HepG2 (cell line): Measurements from ENCODE around the gene SMAD6. TPM values are rescaled to one million over a fixed set of nuclear protein-coding genes. Genes with fewer than 3 reads are reported as not detected.

Source experiments
- HNRNPL ChIP-seq: fragments of 200-400 bp; formaldehyde crosslinking; IDR thresholded peaks from 2 replicates; pipeline ENCODE4 v1.6.1; 2017; ENCODE audit warnings: mild to moderate bottlenecking, low read depth, low read length
- MIER2 ChIP-seq: IDR thresholded peaks from 2 replicates; pipeline ENCODE4 v1.6.1; 2016; ENCODE audit warnings: missing biosample characterization, missing genetic modification reagents
- RARG ChIP-seq: sonication (generic); formaldehyde crosslinking; IDR thresholded peaks from 2 replicates; pipeline ENCODE4 v1.4.0; 2020; ENCODE audit warnings: low read depth, mild to moderate bottlenecking, missing genetic modification reagents
- TCF12 ChIP-seq, 2 experiments: fragments of 450-650 bp in 1 of 2; sonication (generic) in 1 of 2; formaldehyde crosslinking in 1 of 2; IDR thresholded peaks; 2 replicates each; pipeline versions ENCODE4 v1.6.1 to v1.8.0; 2017 to 2022; ENCODE audit warnings: antibody characterized with exemption in 1 of 2, mild to moderate bottlenecking in 1 of 2, missing genetic modification reagents in 1 of 2, moderate library complexity in 1 of 2
- TOPORS ChIP-seq: sonication (generic); formaldehyde crosslinking; IDR thresholded peaks from 2 replicates; pipeline ENCODE4 v1.8.0; 2023; ENCODE audit warnings: mild to moderate bottlenecking, missing genetic modification reagents
- ZFP36L2 ChIP-seq: sonication (generic); formaldehyde crosslinking; IDR thresholded peaks from 2 replicates; pipeline ENCODE4 v1.4.0; 2020; ENCODE audit warnings: missing genetic modification reagents
- ZNF292 ChIP-seq: sonication (generic); formaldehyde crosslinking; IDR thresholded peaks from 2 replicates; pipeline ENCODE4 v1.8.1; 2022; ENCODE audit warnings: mild to moderate bottlenecking, low read depth, missing genetic modification reagents, borderline replicate concordance
- ZNF296 ChIP-seq: sonication (generic); formaldehyde crosslinking; conservative IDR thresholded peaks from 2 replicates; pipeline ENCODE4 v1.5.0; 2020; ENCODE audit warnings: mild to moderate bottlenecking, missing genetic modification reagents
- ZNF501 ChIP-seq: sonication (generic); formaldehyde crosslinking; IDR thresholded peaks from 2 replicates; pipeline ENCODE4 v1.5.1; 2020; ENCODE audit warnings: mild to moderate bottlenecking, moderate library complexity, missing genetic modification reagents
- polyA plus RNA-seq, 8 experiments: library from polyadenylated mRNA; depleted of rRNA in 3 of 8; stranded (reverse) in 7 of 8; unstranded in 1 of 8; fragments of >200 nt; fragmentation: Illumina TruSeq in 4 of 8; extraction: Trizol in 4 of 8; gene quantifications; 2 replicates each; pipeline versions ENCODE4 v1.2.1 to v1.2.3, GENCODE V29; 2011 to 2016; ENCODE audit warnings: low read depth in 4 of 8, missing spikeins in 1 of 8, mixed read lengths in 1 of 8; ENCODE audit not compliant: insufficient read depth in 1 of 8
- total RNA-seq, 5 experiments: library from RNA; depleted of rRNA; stranded (reverse); fragments of >200 nt; fragmentation: Illumina TruSeq; extraction: Trizol; gene quantifications; 2 replicates each; pipeline ENCODE4 v1.2.3, GENCODE V29; 2016; ENCODE audit warnings: low read depth in 1 of 5
- TF ChIP-seq, protein P1 (sequence below): sonication (generic); formaldehyde crosslinking; IDR thresholded peaks from 2 replicates; pipeline ENCODE4 v1.4.0; 2020; ENCODE audit warnings: missing genetic modification reagents, borderline replicate concordance
- TF ChIP-seq, protein P2 (sequence below): sonication (generic); formaldehyde crosslinking; IDR thresholded peaks from 2 replicates; pipeline ENCODE4 v1.4.0; 2020; ENCODE audit warnings: missing genetic modification reagents, mild to moderate bottlenecking, borderline replicate concordance
- TF ChIP-seq, protein P3 (sequence below): IDR thresholded peaks from 2 replicates; pipeline ENCODE4 v1.6.1; 2016; ENCODE audit warnings: low read depth, missing genetic modification reagents, missing compliant biosample characterization

The SMAD6 gene
- total and polyA plus RNA-seq, 2 of the 13 experiments (the other 11 are each of a cell fraction or from before 2014, with no cell fraction given): 3.3 to 4.4 TPM

DNA sequence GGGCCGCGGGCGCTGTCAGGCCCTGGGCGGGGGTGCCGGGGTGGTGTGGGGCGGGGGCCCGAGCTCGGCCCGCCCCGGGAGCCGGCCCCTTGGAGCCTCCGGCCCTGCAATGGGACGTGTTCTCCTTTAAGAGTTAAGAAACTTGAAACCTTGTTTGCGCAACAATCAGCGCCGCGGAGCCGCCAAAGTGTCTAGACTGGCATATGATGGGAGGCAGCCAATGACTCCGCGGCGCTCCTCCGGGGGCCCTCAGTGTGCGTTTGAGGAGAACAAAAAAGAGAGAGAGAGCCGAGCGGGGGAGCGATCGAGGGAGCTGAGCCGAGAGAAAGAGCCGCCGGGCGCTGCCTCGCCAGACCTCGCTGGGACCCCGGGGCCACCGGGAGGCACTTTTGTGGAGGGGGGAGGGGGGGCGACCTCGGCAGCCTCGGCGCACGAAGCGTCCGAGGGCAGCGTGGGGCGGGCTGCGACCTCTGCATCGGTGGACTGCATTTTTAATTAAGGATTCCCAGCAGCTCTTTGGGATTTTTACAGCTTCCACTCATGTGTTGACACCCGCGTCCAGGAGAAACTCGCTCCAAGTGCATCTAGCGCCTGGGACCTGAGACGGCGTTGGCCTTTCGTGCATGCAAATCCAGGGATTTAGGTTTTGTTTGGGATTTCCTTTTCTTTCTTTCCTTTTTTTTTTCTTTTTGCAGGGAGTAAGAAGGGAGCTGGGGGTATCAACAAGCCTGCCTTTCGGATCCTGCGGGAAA lies at the start of gene SMAD6 (continued):
- TF ChIP-seq, protein P1, sequence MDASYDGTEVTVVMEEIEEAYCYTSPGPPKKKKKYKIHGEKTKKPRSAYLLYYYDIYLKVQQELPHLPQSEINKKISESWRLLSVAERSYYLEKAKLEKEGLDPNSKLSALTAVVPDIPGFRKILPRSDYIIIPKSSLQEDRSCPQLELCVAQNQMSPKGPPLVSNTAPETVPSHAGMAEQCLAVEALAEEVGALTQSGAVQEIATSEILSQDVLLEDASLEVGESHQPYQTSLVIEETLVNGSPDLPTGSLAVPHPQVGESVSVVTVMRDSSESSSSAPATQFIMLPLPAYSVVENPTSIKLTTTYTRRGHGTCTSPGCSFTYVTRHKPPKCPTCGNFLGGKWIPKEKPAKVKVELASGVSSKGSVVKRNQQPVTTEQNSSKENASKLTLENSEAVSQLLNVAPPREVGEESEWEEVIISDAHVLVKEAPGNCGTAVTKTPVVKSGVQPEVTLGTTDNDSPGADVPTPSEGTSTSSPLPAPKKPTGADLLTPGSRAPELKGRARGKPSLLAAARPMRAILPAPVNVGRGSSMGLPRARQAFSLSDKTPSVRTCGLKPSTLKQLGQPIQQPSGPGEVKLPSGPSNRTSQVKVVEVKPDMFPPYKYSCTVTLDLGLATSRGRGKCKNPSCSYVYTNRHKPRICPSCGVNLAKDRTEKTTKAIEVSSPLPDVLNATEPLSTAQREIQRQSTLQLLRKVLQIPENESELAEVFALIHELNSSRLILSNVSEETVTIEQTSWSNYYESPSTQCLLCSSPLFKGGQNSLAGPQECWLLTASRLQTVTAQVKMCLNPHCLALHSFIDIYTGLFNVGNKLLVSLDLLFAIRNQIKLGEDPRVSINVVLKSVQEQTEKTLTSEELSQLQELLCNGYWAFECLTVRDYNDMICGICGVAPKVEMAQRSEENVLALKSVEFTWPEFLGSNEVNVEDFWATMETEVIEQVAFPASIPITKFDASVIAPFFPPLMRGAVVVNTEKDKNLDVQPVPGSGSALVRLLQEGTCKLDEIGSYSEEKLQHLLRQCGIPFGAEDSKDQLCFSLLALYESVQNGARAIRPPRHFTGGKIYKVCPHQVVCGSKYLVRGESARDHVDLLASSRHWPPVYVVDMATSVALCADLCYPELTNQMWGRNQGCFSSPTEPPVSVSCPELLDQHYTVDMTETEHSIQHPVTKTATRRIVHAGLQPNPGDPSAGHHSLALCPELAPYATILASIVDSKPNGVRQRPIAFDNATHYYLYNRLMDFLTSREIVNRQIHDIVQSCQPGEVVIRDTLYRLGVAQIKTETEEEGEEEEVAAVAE: no peak
- TF ChIP-seq TCF12 (IDR thresholded peaks at IDR 0.05) (no peak), TCF12 (CRISPR knock-in tag; IDR thresholded peaks at IDR 0.05) (no peak), ZNF501 (CRISPR knock-in tag) (peak; percentile 70), ZNF296 (no peak), ZFP36L2 (CRISPR knock-in tag) (no peak), HNRNPL (no peak), RARG (CRISPR knock-in tag) (no peak), MIER2 (CRISPR knock-in tag) (no peak), ZNF292 (CRISPR knock-in tag) (no peak), TOPORS (CRISPR knock-in tag) (no peak)
- TF ChIP-seq, protein P2, sequence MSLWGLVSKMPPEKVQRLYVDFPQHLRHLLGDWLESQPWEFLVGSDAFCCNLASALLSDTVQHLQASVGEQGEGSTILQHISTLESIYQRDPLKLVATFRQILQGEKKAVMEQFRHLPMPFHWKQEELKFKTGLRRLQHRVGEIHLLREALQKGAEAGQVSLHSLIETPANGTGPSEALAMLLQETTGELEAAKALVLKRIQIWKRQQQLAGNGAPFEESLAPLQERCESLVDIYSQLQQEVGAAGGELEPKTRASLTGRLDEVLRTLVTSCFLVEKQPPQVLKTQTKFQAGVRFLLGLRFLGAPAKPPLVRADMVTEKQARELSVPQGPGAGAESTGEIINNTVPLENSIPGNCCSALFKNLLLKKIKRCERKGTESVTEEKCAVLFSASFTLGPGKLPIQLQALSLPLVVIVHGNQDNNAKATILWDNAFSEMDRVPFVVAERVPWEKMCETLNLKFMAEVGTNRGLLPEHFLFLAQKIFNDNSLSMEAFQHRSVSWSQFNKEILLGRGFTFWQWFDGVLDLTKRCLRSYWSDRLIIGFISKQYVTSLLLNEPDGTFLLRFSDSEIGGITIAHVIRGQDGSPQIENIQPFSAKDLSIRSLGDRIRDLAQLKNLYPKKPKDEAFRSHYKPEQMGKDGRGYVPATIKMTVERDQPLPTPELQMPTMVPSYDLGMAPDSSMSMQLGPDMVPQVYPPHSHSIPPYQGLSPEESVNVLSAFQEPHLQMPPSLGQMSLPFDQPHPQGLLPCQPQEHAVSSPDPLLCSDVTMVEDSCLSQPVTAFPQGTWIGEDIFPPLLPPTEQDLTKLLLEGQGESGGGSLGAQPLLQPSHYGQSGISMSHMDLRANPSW (CRISPR knock-in tag): no peak
- TF ChIP-seq, protein P3, sequence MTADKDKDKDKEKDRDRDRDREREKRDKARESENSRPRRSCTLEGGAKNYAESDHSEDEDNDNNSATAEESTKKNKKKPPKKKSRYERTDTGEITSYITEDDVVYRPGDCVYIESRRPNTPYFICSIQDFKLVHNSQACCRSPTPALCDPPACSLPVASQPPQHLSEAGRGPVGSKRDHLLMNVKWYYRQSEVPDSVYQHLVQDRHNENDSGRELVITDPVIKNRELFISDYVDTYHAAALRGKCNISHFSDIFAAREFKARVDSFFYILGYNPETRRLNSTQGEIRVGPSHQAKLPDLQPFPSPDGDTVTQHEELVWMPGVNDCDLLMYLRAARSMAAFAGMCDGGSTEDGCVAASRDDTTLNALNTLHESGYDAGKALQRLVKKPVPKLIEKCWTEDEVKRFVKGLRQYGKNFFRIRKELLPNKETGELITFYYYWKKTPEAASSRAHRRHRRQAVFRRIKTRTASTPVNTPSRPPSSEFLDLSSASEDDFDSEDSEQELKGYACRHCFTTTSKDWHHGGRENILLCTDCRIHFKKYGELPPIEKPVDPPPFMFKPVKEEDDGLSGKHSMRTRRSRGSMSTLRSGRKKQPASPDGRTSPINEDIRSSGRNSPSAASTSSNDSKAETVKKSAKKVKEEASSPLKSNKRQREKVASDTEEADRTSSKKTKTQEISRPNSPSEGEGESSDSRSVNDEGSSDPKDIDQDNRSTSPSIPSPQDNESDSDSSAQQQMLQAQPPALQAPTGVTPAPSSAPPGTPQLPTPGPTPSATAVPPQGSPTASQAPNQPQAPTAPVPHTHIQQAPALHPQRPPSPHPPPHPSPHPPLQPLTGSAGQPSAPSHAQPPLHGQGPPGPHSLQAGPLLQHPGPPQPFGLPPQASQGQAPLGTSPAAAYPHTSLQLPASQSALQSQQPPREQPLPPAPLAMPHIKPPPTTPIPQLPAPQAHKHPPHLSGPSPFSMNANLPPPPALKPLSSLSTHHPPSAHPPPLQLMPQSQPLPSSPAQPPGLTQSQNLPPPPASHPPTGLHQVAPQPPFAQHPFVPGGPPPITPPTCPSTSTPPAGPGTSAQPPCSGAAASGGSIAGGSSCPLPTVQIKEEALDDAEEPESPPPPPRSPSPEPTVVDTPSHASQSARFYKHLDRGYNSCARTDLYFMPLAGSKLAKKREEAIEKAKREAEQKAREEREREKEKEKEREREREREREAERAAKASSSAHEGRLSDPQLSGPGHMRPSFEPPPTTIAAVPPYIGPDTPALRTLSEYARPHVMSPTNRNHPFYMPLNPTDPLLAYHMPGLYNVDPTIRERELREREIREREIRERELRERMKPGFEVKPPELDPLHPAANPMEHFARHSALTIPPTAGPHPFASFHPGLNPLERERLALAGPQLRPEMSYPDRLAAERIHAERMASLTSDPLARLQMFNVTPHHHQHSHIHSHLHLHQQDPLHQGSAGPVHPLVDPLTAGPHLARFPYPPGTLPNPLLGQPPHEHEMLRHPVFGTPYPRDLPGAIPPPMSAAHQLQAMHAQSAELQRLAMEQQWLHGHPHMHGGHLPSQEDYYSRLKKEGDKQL (CRISPR knock-in tag): peak; percentile 24; the same call in 1 of the 2 replicates
